ENCODE results near the gene KCNIP2.

DNA sequence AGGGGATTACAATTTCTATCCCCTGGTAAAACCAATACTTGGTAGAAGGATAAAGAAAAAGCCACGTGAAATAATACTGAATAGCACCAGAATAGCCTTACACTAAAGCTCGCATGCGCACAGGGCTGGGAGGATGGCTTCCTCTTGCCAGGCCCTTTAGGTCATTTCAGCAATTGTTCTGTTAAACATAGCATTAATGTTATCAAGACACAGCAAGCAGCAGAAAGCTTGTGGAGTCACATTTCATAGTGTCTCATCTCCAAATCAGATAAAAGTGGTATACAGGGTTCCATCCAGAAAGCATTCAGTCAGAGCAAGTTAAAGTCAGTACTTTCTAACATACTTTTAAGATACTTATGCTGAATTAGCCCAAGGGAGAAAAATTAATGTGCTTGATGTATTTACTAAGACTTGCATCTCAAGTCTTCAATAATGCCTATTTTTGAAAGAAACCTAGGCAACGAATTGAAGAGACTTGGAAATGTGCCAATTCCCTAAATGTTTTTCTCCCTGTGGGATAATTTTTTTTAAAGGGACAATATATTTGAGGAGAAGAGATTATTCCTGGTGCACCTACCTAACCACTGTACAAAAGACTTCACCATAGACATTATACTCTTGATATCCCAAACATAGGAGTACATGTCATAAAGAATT lies 46.1 kb downstream of the KCNIP2 start:
- TF ChIP-seq, protein P1, sequence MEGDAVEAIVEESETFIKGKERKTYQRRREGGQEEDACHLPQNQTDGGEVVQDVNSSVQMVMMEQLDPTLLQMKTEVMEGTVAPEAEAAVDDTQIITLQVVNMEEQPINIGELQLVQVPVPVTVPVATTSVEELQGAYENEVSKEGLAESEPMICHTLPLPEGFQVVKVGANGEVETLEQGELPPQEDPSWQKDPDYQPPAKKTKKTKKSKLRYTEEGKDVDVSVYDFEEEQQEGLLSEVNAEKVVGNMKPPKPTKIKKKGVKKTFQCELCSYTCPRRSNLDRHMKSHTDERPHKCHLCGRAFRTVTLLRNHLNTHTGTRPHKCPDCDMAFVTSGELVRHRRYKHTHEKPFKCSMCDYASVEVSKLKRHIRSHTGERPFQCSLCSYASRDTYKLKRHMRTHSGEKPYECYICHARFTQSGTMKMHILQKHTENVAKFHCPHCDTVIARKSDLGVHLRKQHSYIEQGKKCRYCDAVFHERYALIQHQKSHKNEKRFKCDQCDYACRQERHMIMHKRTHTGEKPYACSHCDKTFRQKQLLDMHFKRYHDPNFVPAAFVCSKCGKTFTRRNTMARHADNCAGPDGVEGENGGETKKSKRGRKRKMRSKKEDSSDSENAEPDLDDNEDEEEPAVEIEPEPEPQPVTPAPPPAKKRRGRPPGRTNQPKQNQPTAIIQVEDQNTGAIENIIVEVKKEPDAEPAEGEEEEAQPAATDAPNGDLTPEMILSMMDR (conservative IDR thresholded peaks at IDR 0.05; ENCODE audit: low read length) = no peak
- no peak for TF ChIP-seq EZH2phosphoT487 (IDR thresholded peaks at IDR 0.05; ENCODE audit: borderline replicate concordance, low read depth, low read length)
